PFSK-1 (cell line): ENCODE measurements around the gene TAL1. TPM values are rescaled to one million over a fixed set of nuclear protein-coding genes. Genes with fewer than 3 reads are reported as not detected.

Experiments used
- FOXP2 ChIP-seq: optimal IDR thresholded peaks from 2 replicates; pipeline ENCODE3; 2011; ENCODE audit warnings: borderline replicate concordance, control low read depth, inconsistent platforms; ENCODE audit not compliant: insufficient read depth; ENCODE audit errors: extremely low read length, extremely low read depth
- POLR2AphosphoS5 ChIP-seq: IDR thresholded peaks from 2 replicates; pipeline ENCODE4 v1.6.1; 2012; ENCODE audit warnings: low read depth, mild to moderate bottlenecking, control low read depth, low read length, moderate library complexity
- SIN3A ChIP-seq: IDR thresholded peaks from 2 replicates; pipeline ENCODE4 v1.6.1; 2012; ENCODE audit warnings: mild to moderate bottlenecking, low read length, moderate library complexity, borderline replicate concordance; ENCODE audit not compliant: insufficient read depth
- TAF1 ChIP-seq: IDR thresholded peaks from 2 replicates; pipeline ENCODE4 v1.6.1; 2012; ENCODE audit warnings: low read length, control low read depth, borderline replicate concordance; ENCODE audit not compliant: insufficient read depth
- polyA plus RNA-seq: library from polyadenylated mRNA; unstranded; fragments of >200 nt; gene quantifications from one replicate; pipeline ENCODE4 v1.2.1, GENCODE V29; 2012; ENCODE audit warnings: low read depth, missing spikeins; ENCODE audit not compliant: insufficient read length
- TF ChIP-seq, protein P1 (sequence below), 2 experiments: IDR thresholded peaks; 2 replicates each; pipeline versions ENCODE4 v1.6.1 to v1.8.0; 2011 to 2012; ENCODE audit warnings: low read depth in 2 of 2, low read length in 2 of 2, control low read depth in 1 of 2, inconsistent platforms in 1 of 2, mild to moderate bottlenecking in 1 of 2, moderate library complexity in 1 of 2; ENCODE audit not compliant: insufficient read depth in 1 of 2

TAL1 gene
- polyA plus RNA-seq, result not detected

- TF ChIP-seq TAF1 (no peak), POLR2AphosphoS5 (no peak), FOXP2 (no peak), SIN3A (no peak)
- TF ChIP-seq, protein P1, sequence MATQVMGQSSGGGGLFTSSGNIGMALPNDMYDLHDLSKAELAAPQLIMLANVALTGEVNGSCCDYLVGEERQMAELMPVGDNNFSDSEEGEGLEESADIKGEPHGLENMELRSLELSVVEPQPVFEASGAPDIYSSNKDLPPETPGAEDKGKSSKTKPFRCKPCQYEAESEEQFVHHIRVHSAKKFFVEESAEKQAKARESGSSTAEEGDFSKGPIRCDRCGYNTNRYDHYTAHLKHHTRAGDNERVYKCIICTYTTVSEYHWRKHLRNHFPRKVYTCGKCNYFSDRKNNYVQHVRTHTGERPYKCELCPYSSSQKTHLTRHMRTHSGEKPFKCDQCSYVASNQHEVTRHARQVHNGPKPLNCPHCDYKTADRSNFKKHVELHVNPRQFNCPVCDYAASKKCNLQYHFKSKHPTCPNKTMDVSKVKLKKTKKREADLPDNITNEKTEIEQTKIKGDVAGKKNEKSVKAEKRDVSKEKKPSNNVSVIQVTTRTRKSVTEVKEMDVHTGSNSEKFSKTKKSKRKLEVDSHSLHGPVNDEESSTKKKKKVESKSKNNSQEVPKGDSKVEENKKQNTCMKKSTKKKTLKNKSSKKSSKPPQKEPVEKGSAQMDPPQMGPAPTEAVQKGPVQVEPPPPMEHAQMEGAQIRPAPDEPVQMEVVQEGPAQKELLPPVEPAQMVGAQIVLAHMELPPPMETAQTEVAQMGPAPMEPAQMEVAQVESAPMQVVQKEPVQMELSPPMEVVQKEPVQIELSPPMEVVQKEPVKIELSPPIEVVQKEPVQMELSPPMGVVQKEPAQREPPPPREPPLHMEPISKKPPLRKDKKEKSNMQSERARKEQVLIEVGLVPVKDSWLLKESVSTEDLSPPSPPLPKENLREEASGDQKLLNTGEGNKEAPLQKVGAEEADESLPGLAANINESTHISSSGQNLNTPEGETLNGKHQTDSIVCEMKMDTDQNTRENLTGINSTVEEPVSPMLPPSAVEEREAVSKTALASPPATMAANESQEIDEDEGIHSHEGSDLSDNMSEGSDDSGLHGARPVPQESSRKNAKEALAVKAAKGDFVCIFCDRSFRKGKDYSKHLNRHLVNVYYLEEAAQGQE (IDR thresholded peaks at IDR 0.05; ENCODE audit: insufficient read depth in 1 of 2, low read depth in 2 of 2, low read length in 2 of 2), result no peak
Measured at GRCh38 chr1:47232187-47232874, at the start of gene TAL1. TSS of gene TAL1 (minus strand) at chr1:47232225. CDS start at chr1:47225888, 6,337 bp downstream.

DNA sequence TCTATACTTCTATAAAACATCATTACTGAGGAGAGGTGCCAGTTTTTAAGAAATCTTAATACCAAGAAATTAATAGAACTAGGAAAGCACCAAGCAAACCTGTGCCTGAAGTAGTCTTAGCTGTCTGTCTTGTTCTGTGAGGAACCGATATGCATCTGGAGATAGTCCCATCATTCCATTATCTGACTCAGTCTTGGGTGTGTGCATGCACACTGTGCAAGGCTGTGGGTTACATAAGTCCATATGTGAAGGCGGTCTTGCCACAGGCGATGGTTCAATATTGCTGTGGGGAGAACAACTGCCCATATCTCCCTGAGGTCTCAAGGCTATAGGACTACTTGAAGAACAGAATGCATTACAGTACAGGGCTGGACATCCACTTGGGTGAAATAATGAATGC is 48.1 kb upstream of the TAL1 start:
- no peak for TF ChIP-seq FOXP2
- no peak for TF ChIP-seq TAF1
- TF ChIP-seq SIN3A, result no peak
- TF ChIP-seq POLR2AphosphoS5, result no peak

GRCh38 chr1:47276850-47277249 is 44.8 kb upstream of the TAL1 start:
- no peak for TF ChIP-seq SIN3A
- TF ChIP-seq, protein P1 (IDR thresholded peaks at IDR 0.05; ENCODE audit: insufficient read depth in 1 of 2, low read depth in 2 of 2, low read length in 2 of 2), result no peak
- TF ChIP-seq POLR2AphosphoS5, result no peak
- no peak for TF ChIP-seq FOXP2
- no peak for TF ChIP-seq TAF1

GRCh38 chr1:47262787-47263413 is 30.9 kb upstream of the TAL1 start:
- TF ChIP-seq FOXP2 (no peak), TAF1 (no peak), SIN3A (no peak), POLR2AphosphoS5 (no peak)
- TF ChIP-seq, protein P1 (IDR thresholded peaks at IDR 0.05; ENCODE audit: insufficient read depth in 1 of 2, low read depth in 2 of 2, low read length in 2 of 2), result no peak

DNA sequence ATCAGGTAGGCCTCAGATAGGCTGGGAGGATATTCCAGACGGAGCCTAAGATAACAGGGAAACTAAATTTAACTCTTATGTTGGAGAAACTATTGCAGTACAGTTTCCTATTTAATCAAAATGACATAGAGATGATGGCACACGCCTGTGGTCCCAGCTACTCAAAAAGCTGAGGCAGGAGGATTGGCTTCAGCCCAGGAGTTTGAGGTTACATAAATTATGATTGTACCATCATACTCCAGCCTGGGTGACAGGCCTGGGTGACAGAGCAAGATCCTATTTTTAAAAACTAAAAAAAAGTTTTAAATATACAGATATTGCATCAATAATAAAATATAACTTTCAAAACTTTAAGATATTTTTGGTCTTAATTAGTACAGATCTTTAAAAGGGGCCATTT is 25.2 kb upstream of the TAL1 start:
- no peak for TF ChIP-seq POLR2AphosphoS5

GRCh38 chr1:47252795-47253194 is 20.8 kb upstream of the TAL1 start:
- TF ChIP-seq POLR2AphosphoS5 (no peak), SIN3A (no peak), FOXP2 (no peak), TAF1 (no peak)
- TF ChIP-seq, protein P1 (IDR thresholded peaks at IDR 0.05; ENCODE audit: insufficient read depth in 1 of 2, low read depth in 2 of 2, low read length in 2 of 2), result no peak
